HepG2 (cell line): ENCODE measurements around the gene RASSF9. TPM values are rescaled to one million over a fixed set of nuclear protein-coding genes. Genes with fewer than 3 reads are reported as not detected.

Source experiments
- ATAC-seq: fragments of 200-7000 bp; cut with Tn5 transposase; 3 replicates; pipeline ENCODE4 v1.9.1; 2020; ENCODE audit warnings: mild to moderate bottlenecking, moderate library complexity
- Bru-seq: library from RNA; stranded (reverse); fragments of 400-500 nt; gene quantifications from one replicate; lab custom pipeline; 2021; lab: Mats Ljungman, UMichigan
- BruChase-seq, 2 experiments: library from RNA; stranded (reverse); fragments of 400-500 nt; gene quantifications; one replicate each; lab custom pipeline; 2021; lab: Mats Ljungman, UMichigan
- BruUV-seq: library from RNA; stranded (reverse); fragments of 400-500 nt; replicated peaks from 2 replicates; lab custom pipeline; 2021; lab: Mats Ljungman, UMichigan
- CTCF ChIA-PET: fragments of 300-600 bp; formaldehyde crosslinking; extraction: SDS; loops from one replicate; lab custom pipeline; 2021; ENCODE audit warnings: low total read pairs, inconsistent platforms, low intra/inter-chr PET ratio; lab: Yijun Ruan, JAX
- POLR2A ChIA-PET: fragments of 350-600 bp; sonication (Branson Sonifier 250); formaldehyde crosslinking; loops from one replicate; lab custom pipeline; 2020; ENCODE audit warnings: antibody characterized with exemption, inconsistent platforms; lab: Yijun Ruan, JAX
- DNase-seq: peaks from one replicate; pipeline ENCODE4 v3.0.0-alpha.2; 2015; ENCODE audit warnings: low spot score
- FAIRE-seq: peaks from 3 replicates; lab custom pipeline; 2011; peaks lifted over from hg19 to GRCh38; lab: Jason Lieb, UNC
- H2AFZ ChIP-seq: one replicate; pipeline ENCODE4 v1.6.1; 2011; ENCODE audit warnings: low read length, inconsistent platforms
- H3K27ac ChIP-seq: fragments of 300-600 bp; 3 replicates; pipeline ENCODE4 v1.8.0; 2011; ENCODE audit warnings: mixed run types, mild to moderate bottlenecking, mixed read lengths, low read length, inconsistent platforms; ENCODE audit not compliant: insufficient read depth; ENCODE audit errors: extremely low read length
- H3K27me3 ChIP-seq, 2 experiments: fragments of 200-600 bp in 1 of 2; 2 replicates in 1 of 2; 3 replicates in 1 of 2; pipeline versions ENCODE4 v1.6.0 to v1.8.0; 2011; ENCODE audit warnings: low read length in 2 of 2, mild to moderate bottlenecking in 2 of 2, moderate library complexity in 2 of 2, inconsistent platforms in 1 of 2; ENCODE audit not compliant: insufficient read depth in 2 of 2, control insufficient read depth in 1 of 2
- H3K36me3 ChIP-seq, 2 experiments: fragments of 200-600 bp in 1 of 2; replicated peaks in 1 of 2; 2 replicates in 1 of 2; 3 replicates in 1 of 2; pipeline versions ENCODE4 v1.5.1 to v1.8.0; 2011; ENCODE audit warnings: low read length in 2 of 2, inconsistent platforms in 1 of 2; ENCODE audit not compliant: insufficient read depth in 2 of 2, control insufficient read depth in 1 of 2
- H3K4me1 ChIP-seq: 2 replicates; pipeline ENCODE4 v1.5.1; 2012; ENCODE audit warnings: low read length, inconsistent platforms; ENCODE audit not compliant: insufficient read depth
- H3K4me2 ChIP-seq: 2 replicates; pipeline ENCODE4 v1.6.0; 2011; ENCODE audit warnings: low read depth, low read length, inconsistent platforms
- H3K4me3 ChIP-seq, 3 experiments: fragments of 200-600 bp in 1 of 3; sonication (generic), shearing (Covaris generic) in 1 of 3; replicated peaks in 1 of 3; 2 replicates each; pipeline ENCODE4 v1.5.1; 2011 to 2016; ENCODE audit warnings: low read length in 3 of 3, inconsistent platforms in 2 of 3, low read depth in 2 of 3, mild to moderate bottlenecking in 2 of 3, control low read depth in 1 of 3, mixed read lengths in 1 of 3; ENCODE audit not compliant: insufficient read depth in 1 of 3
- H3K79me2 ChIP-seq: one replicate; pipeline ENCODE4 v1.6.1; 2011; ENCODE audit warnings: low read length, inconsistent platforms; ENCODE audit not compliant: insufficient read depth
- H3K9ac ChIP-seq: 2 replicates; pipeline ENCODE4 v1.6.0; 2011; ENCODE audit warnings: mild to moderate bottlenecking, low read depth, low read length, inconsistent platforms; ENCODE audit not compliant: insufficient read depth
- H3K9me3 ChIP-seq: 2 replicates; pipeline ENCODE4 v1.5.1; 2012; ENCODE audit warnings: mild to moderate bottlenecking, low read length
- H4K20me1 ChIP-seq: 2 replicates; pipeline ENCODE4 v1.6.0; 2011; ENCODE audit warnings: inconsistent platforms, mild to moderate bottlenecking, low read length, moderate library complexity; ENCODE audit not compliant: insufficient read depth
- CEBPG ChIP-seq: IDR thresholded peaks from 2 replicates; pipeline ENCODE4 v1.6.1; 2016
- NFE2L2 ChIP-seq: fragments of 150-350 bp; IDR thresholded peaks from 2 replicates; pipeline ENCODE4 v1.6.1; 2014; ENCODE audit warnings: low read length
- SIX4 ChIP-seq: sonication (generic); formaldehyde crosslinking; IDR thresholded peaks from 2 replicates; pipeline ENCODE4 v1.4.0; 2020; ENCODE audit warnings: missing genetic modification reagents
- SOX13 ChIP-seq, 3 experiments: fragments of 450-650 bp in 1 of 3; sonication (generic) in 1 of 3; formaldehyde crosslinking in 1 of 3; IDR thresholded peaks in 2 of 3; conservative IDR thresholded peaks in 1 of 3; 2 replicates each; pipeline versions ENCODE4 v1.5.0 to v1.6.1; 2016 to 2020; ENCODE audit warnings: antibody characterized with exemption in 1 of 3, mild to moderate bottlenecking in 1 of 3, missing compliant biosample characterization in 1 of 3, missing genetic modification reagents in 1 of 3, moderate library complexity in 1 of 3
- SOX6 ChIP-seq, 2 experiments: fragments of 450-650 bp in 1 of 2; sonication (generic) in 1 of 2; formaldehyde crosslinking in 1 of 2; IDR thresholded peaks; 2 replicates each; pipeline versions ENCODE4 v1.4.0 to v1.6.1; 2017 to 2020; ENCODE audit warnings: antibody characterized with exemption in 1 of 2, mild to moderate bottlenecking in 1 of 2, missing genetic modification reagents in 1 of 2
- SSRP1 ChIP-seq: IDR thresholded peaks from 2 replicates; pipeline ENCODE4 v1.6.1; 2016; ENCODE audit warnings: control low read depth
- WGBS: methylation state at CpG from one replicate; pipeline ENCODE4 v1.1.6; 2017; ENCODE audit warnings: low lambda C conversion rate; 5-methylcytosine and 5-hydroxymethylcytosine counted together
- in situ Hi-C: cut with HindIII; loops from 2 replicates; pipeline ENCODE4 v1.10.0; 2017; ENCODE audit warnings: low pct_unique_long_range_greater_than_20kb; ENCODE audit not compliant: extremely low pct_ligation_motif_present
- intact Hi-C: fragments of 100-400 bp; cut with micrococcal nuclease; formaldehyde crosslinking; loops from one replicate; pipeline ENCODE4 v1.10.0; 2022; ENCODE audit not compliant: unreplicated experiment
- long read RNA-seq, 2 experiments: library from RNA in 1 of 2; library from polyadenylated mRNA in 1 of 2; stranded (forward) in 1 of 2; unstranded in 1 of 2; transcript quantifications; one replicate each; pipeline ENCODE4 v2.0.0, GENCODE V29; 2019 to 2022
- polyA minus RNA-seq, 3 experiments: library from RNA; depleted of rRNA, polyadenylated mRNA; stranded (reverse); fragments of >200 nt; gene quantifications; 2 replicates each; pipeline ENCODE4 v1.2.3, GENCODE V29; 2011; ENCODE audit warnings: low replicate concordance in 1 of 3
- polyA plus RNA-seq, 8 experiments: library from polyadenylated mRNA; depleted of rRNA in 3 of 8; stranded (reverse) in 7 of 8; unstranded in 1 of 8; fragments of >200 nt; fragmentation: Illumina TruSeq in 4 of 8; extraction: Trizol in 4 of 8; gene quantifications; 2 replicates each; pipeline versions ENCODE4 v1.2.1 to v1.2.3, GENCODE V29; 2011 to 2016; ENCODE audit warnings: low read depth in 4 of 8, missing spikeins in 1 of 8, mixed read lengths in 1 of 8; ENCODE audit not compliant: insufficient read depth in 1 of 8
- total RNA-seq, 5 experiments: library from RNA; depleted of rRNA; stranded (reverse); fragments of >200 nt; fragmentation: Illumina TruSeq; extraction: Trizol; gene quantifications; 2 replicates each; pipeline ENCODE4 v1.2.3, GENCODE V29; 2016; ENCODE audit warnings: low read depth in 1 of 5
- TF ChIP-seq, protein P1 (sequence below): sonication (generic); formaldehyde crosslinking; IDR thresholded peaks from 2 replicates; pipeline ENCODE4 v1.4.0; 2020; ENCODE audit warnings: missing genetic modification reagents, borderline replicate concordance

Gene RASSF9
- total RNA-seq (2016; rRNA removed; fragmentation: Illumina TruSeq; extraction: Trizol) = not detected in 2 replicates
- not detected in 2 replicates for total RNA-seq (2016; cell fraction: cytosol; rRNA removed; fragmentation: Illumina TruSeq; extraction: Trizol; ENCODE audit: low read depth)
- not detected in 2 replicates for total RNA-seq (2016; cell fraction: insoluble cytoplasmic fraction; rRNA removed; fragmentation: Illumina TruSeq; extraction: Trizol)
- total RNA-seq (2016; cell fraction: membrane; rRNA removed; fragmentation: Illumina TruSeq; extraction: Trizol) = not detected in 2 replicates
- total RNA-seq (2016; cell fraction: nucleus; rRNA removed; fragmentation: Illumina TruSeq; extraction: Trizol) = not detected in 2 replicates
- not detected in 2 replicates for polyA plus RNA-seq (2011; rRNA removed)
- not detected in 2 replicates for polyA plus RNA-seq (2011; cell fraction: cytosol; rRNA removed)
- polyA plus RNA-seq (2011; cell fraction: nucleus; rRNA removed) = not detected in 2 replicates
- not detected in 2 replicates for polyA plus RNA-seq (2012)
- polyA plus RNA-seq (2016; cell fraction: cytosol; fragmentation: Illumina TruSeq; extraction: Trizol; ENCODE audit: low read depth) = not detected in 2 replicates
- polyA plus RNA-seq (2016; cell fraction: insoluble cytoplasmic fraction; fragmentation: Illumina TruSeq; extraction: Trizol; ENCODE audit: low read depth) = not detected in 2 replicates
- not detected in 2 replicates for polyA plus RNA-seq (2016; cell fraction: membrane; fragmentation: Illumina TruSeq; extraction: Trizol; ENCODE audit: low read depth)
- not detected in 2 replicates for polyA plus RNA-seq (2016; cell fraction: nucleus; fragmentation: Illumina TruSeq; extraction: Trizol; ENCODE audit: insufficient read depth, low read depth)
- polyA minus RNA-seq (2011; rRNA and poly(A)+ RNA removed; ENCODE audit: low replicate concordance) = 5.6 TPM in 1 of 2 replicates, not detected in the other
- polyA minus RNA-seq (2011; cell fraction: cytosol; rRNA and poly(A)+ RNA removed) = not detected in 2 replicates
- polyA minus RNA-seq (2011; cell fraction: nucleus; rRNA and poly(A)+ RNA removed) = 0.12 TPM in 1 of 2 replicates, not detected in the other
- Bru-seq, nascent RNA = percentile 13 among the genes with signal in this experiment
- percentile 4 among the genes with signal in this experiment for BruChase-seq, experiment 1, labeled RNA remaining after a 6-hour chase
- not detected for BruChase-seq, experiment 2, labeled RNA remaining after a 2-hour chase
- long read RNA-seq, experiment 1 = 0 reads
- long read RNA-seq, experiment 2 = 0 reads

DNA sequence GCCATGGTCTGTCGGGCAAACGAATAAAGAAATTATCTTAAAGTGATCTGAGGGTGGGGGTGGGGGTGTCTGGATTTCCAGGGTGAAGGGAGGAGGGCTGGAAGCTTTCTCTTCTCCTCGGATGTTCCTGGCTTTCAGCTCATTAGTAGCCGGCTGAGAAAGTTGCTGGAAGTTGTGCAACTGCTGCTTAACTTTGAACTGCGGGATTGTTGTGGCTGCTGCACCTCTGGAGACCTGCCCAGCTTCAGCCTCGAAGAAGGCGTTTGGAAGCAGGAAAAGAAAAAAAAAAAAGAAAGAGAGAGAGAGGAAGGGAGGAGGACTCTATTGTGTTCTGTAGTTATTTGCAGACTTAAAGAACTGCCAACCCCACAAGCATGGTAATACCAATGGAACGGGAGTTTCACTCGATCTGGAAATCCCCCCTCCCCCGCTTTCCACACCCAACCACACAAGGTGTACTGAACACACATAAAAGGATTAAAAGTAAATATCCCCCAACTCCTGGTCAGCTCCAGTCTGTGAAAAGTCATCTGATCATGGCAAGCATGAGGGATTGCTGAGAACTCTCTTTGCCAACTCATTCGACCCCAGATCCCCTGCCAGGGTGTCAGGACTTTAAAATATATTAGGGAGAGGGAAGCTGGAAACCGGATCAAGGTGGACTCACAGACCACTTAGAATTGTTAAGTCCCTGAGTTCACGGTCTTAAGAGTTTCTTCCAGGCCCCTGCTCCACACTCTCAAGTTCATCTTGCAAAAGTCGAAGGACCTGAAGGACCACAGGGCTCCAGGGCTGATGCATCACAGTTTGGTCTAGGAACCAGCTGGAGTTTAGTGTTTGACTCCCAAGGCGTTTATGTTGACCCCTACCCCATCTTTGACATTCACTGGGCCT lies at the start of gene RASSF9:
Gene RASSF9, minus strand, starts transcription at position 213 of the 894 bp plus-strand sequence. Its CDS starts 208 bp downstream, at position 5.
- no peaks in the 10 kb centered on the region for H4K20me1 ChIP-seq
- intact Hi-C loops (no loop called here), in situ Hi-C loops (no loop called here)
- peak within 1 kb of the TSS; percentile 55 for H3K4me2 ChIP-seq
- ChIA-PET CTCF (no interaction called here), POLR2A (interaction anchor here (1.4 kb wide), 1 partner anchor 15 kb away, joined by 5 read pairs; no protein-coding TSS in a partner anchor)
- H3K36me3 ChIP-seq = no peaks in the 10 kb centered on the region
- no peaks in the 10 kb centered on the region for H3K79me2 ChIP-seq
- DNase-seq (peak; percentile 10), ATAC-seq (peak; percentile 88), FAIRE-seq (peak; percentile 15)
- no peaks in the 10 kb centered on the region; a peak in 1 of 5 replicates for H3K27me3 ChIP-seq
- no peak within 1 kb of the TSS for H2AFZ ChIP-seq
- BruUV-seq = no TSS peak
- 11% methylated on average over 15 of the region's 15 CpGs for WGBS
- H3K4me3 ChIP-seq = peak within 1 kb of the TSS in 1 of 3 experiments; percentile 31; a peak in 2 of 6 replicates
- H3K4me1 ChIP-seq = peaks cover 18% of the 10 kb centered on the region
- H3K9ac ChIP-seq = no peak within 1 kb of the TSS
- no peak within 1 kb of the TSS for H3K27ac ChIP-seq
- H3K9me3 ChIP-seq = no peaks in the 10 kb centered on the region
- TF ChIP-seq SOX13 (IDR thresholded peaks at IDR 0.05) (no peak), SOX13 (CRISPR knock-in tag; conservative IDR thresholded peaks at IDR 0.05 in 1 of 2, IDR thresholded peaks at IDR 0.05 in 1 of 2) (peak in 1 of 2 experiments; percentile 10; a peak in 1 of 4 replicates), SOX6 (IDR thresholded peaks at IDR 0.05) (no peak), SOX6 (CRISPR knock-in tag; IDR thresholded peaks at IDR 0.05) (peak; percentile 34), NFE2L2 (no peak), CEBPG (CRISPR knock-in tag) (peak; percentile 66), SSRP1 (CRISPR knock-in tag) (no peak), SIX4 (no peak)
- TF ChIP-seq, protein P1, sequence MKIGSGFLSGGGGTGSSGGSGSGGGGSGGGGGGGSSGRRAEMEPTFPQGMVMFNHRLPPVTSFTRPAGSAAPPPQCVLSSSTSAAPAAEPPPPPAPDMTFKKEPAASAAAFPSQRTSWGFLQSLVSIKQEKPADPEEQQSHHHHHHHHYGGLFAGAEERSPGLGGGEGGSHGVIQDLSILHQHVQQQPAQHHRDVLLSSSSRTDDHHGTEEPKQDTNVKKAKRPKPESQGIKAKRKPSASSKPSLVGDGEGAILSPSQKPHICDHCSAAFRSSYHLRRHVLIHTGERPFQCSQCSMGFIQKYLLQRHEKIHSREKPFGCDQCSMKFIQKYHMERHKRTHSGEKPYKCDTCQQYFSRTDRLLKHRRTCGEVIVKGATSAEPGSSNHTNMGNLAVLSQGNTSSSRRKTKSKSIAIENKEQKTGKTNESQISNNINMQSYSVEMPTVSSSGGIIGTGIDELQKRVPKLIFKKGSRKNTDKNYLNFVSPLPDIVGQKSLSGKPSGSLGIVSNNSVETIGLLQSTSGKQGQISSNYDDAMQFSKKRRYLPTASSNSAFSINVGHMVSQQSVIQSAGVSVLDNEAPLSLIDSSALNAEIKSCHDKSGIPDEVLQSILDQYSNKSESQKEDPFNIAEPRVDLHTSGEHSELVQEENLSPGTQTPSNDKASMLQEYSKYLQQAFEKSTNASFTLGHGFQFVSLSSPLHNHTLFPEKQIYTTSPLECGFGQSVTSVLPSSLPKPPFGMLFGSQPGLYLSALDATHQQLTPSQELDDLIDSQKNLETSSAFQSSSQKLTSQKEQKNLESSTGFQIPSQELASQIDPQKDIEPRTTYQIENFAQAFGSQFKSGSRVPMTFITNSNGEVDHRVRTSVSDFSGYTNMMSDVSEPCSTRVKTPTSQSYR (CRISPR knock-in tag) = 0 out of 2 replicates have a peak, but pooled peaks have one; percentile 21
